HG02970 (cell line): ENCODE results near the gene ABCG1.

Experiments
- ATAC-seq: cut with Tn5 transposase; IDR thresholded peaks from one replicate; pipeline ENCODE4 v1.9.1; 2021; ENCODE audit warnings: mild to moderate bottlenecking, moderate library complexity, moderate number of reproducible peaks; ENCODE audit not compliant: unreplicated experiment, low FRiP score

Gene ABCG1

GRCh38 chr21:42230636-42231035 lies 11.7 kb downstream of the ABCG1 start:
- ATAC-seq = no peak

DNA sequence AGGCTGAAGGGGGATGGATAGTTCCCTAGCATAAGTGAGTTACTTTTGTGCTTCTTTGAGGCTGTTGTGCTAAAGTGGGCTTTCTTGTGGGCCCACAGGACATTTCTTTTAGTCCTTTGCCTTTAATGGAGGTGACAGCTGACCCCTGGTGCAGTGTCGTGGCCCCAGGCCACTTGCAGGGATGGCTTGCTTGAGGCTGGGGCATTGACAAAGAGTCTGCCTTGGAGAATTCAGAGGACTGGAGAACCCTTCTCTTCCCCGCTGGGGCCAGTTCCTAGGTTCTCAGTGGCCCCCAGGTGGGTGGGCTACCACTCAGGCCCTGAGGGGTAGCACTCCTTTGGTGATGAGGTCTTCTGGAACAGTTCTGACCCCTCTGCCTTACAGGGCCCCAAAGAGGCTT lies 12.8 kb downstream of the ABCG1 start:
- no peak for ATAC-seq

DNA sequence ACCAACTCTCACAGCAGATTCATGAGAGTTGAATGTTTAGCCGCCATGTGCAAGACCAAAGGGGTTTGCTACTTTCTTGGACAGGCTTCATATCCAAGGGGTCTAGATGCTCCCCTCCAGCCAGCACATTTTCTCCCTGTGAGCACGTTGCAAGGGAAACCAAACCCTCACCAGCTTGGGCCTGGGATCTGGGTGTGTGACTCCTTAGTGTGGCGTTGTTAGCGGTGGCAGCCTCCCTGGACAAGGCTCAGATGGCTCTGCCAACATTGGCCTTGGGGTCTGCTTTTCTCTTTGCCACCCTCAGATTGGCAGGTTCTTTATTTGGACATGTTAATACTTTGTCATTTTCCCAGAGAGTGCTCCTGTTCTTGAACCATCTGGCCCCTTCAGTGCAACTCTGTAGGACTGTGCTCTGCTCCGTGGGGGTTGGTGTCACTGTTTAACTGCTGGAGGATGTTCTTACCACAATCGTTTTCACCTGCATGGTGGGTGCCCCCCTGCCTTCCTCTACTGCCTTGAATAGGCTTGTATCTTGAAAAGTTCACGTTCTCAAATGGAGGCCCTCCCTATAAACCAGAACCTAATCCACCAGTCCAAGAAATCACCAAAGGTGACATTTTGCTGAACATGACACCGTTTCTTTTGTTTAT lies 13.4 kb downstream of the ABCG1 start:
- ATAC-seq = no peak

GRCh38 chr21:42233067-42233961 lies 14.4 kb downstream of the ABCG1 start:
- peak; percentile 32 for ATAC-seq

- ATAC-seq = no peak
Observed at GRCh38 chr21:42234041-42234440, 15.1 kb downstream of the ABCG1 start.

DNA sequence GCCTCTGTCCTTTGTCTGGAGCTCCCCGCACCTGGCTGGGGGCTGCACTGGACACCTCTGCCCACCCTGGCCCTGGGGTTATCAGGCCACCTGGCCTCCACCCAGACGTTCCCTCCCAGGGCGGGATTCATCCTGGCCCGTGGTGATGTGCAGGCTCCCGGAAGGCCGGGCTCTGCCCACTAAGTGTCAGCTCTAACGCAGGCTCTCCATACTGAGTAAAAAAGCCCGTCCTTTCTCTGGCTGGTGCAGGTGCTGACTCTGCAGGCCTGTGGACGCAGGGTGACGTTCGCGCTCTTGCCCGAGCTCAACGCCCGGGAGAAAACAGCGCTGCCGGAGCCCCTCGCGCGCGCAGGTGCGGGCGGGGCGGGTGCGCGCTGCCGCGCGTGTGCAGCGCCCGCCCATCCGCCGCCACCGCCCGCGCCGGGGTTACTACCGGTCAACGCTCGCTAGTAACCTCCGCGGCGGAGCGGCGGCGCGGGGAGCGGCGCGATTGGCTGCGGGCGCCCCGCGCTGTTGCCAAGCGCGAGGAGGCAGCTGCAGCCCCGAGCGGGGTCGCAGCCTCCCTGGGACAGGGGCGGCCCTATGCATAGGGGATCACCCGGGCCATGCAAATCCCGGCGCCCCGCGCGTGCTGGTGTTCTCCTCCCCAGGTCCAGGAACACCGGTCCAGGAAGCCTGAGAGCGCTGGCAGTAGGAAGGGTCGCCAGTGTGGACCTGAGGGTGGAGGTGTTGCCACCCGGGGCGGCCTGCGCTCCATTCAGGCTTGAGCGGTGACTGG lies 15.7 kb downstream of the ABCG1 start:
- peak; percentile 41 for ATAC-seq

GRCh38 chr21:42235593-42235992 lies 16.7 kb downstream of the ABCG1 start:
- no peak for ATAC-seq

DNA sequence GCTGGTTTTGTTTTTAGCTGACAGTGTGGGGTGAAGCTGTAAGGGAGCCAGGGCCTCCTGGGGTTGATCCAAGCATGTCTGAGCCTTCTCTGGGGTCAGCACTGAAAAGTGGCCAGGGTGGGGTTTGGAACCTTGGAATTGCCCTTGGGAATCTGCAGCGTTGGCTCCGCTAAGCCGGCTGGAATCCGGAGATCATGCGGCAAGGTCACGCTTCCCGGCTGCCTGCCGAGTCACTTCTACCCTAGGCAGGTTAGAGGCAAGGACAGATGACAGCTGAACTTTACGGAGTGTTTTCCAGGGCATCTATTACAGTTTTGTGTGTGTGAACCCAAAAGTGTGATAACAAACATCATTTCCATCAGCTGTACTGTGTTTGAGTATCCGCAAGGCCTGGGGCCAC lies 17.1 kb downstream of the ABCG1 start:
- ATAC-seq = no peak

DNA sequence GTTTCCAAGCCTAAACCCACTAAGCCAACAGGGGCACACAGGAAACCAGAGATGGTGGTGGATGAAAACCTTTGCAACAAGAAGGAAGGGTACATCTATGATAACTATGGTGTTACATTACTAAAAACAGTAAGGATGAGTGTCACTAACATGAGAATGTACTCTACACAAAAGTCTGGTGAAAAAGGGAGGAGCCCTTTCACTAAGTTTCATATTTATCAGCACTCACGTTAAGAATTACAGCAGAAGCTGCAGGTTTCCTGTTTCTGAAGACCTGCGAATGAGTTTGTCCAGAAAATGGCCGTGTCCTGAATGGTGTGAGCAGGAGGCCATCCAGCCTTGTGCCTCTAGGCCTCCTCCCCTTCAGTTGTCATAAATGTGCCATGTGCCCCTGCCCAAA lies 17.8 kb downstream of the ABCG1 start:
- ATAC-seq = no peak

- no peak for ATAC-seq
Observed at GRCh38 chr21:42237161-42237560, 18.2 kb downstream of the ABCG1 start.

- ATAC-seq = no peak
Observed at GRCh38 chr21:42237577-42237976, 18.6 kb downstream of the ABCG1 start.

- no peak for ATAC-seq
Observed at GRCh38 chr21:42238185-42238934, 19.4 kb downstream of the ABCG1 start.

DNA sequence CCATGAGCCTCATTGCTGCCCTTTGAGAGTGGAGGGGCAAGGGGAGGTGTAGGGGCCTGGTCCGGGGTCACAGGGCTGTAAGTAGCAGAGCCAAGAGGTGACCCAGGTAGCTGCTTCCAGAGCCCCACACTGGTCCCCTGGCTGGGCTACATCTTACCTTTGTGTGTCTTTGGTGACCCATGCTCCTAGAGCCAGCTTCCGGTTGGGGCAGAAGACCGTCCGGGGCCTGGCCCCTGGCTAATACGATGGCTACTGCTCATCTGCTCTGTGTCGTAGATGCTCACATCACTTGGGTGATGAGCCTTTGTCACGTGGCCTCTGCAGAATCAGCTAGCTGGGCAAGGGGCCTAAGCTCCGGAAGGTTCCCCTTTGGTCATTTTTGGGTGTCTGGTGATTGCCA lies 20.6 kb downstream of the ABCG1 start:
- ATAC-seq = no peak

GRCh38 chr21:42239973-42240372 lies 21.0 kb downstream of the ABCG1 start:
- ATAC-seq = no peak

DNA sequence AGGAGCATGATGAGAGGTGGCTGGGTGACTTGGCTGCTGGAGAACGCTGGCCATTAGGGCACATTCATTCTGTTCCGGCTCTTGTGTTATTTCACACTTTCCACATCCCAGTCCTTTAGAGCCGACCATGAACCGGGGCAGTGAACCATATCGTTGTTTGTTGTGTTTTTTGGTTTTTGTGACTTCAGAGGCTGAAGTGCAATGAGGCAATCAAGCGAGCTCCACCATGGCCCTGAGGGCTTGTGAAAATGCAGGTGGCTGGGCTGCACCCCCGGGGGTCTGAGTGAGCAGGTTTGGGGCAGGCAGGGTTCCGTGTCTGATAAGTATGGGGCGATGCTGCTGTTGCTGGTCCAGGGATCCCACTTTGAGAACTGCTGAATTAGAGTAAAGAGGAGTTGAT lies 23.7 kb downstream of the ABCG1 start:
- ATAC-seq = no peak

DNA sequence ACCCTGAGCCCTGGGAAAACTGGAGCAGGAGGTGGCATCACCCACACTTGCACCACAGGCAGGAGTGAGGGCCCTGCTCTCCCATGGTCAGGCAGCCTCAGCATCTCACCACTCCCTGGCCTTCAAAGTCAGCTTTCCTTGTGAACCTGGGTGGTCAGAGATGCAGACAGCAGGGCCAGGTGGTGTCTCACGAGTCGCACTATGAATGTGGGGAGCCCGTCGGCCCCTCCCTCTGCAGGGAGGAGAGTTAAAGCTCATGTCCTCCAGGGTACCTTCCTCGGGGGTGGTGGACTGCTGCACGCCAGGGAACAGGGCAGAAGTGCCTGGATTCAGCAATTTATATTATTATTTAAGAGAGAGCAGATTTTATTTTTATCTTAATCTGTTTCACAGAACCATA lies 24.1 kb downstream of the ABCG1 start:
- no peak for ATAC-seq

DNA sequence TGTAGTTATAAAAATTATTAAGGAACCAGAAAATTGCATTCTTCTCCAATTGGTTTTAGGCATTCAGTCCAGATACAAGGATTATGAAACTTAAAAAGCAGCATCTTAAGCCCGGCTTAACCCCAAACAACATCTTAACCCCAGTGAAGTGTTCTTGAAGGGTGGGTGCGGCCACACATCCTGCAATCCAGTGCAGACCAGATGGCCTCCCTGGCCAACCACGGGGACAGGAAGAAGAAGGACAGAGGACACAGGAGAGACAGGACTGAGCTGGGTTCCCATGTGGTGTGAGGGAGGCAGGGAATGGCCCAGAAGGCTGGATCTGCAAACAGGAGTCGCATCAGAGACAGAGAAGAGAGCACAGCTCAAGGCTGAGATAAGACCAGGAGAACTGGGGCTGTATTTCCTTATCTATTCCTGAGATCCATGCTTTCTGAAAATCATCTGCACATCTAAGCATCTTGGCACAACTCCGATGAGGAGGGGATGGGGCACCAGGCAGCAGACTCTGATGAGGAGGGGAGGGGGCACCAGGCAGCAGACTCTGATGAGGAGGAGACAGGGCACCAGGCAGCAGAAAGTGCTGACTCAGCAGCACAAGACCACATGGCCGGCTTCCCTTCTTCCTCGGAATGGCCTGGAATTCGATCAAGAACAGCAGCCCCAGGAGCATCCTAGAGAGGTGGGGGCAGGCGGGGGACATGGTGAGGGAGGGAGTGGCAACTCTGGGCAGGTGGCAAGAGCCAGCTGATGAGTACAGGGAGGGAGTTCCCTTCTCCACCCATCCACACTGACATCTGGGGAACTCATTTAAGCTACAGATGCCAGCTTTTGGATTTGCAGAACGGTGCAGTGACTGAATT lies 26.6 kb downstream of the ABCG1 start:
- no peak for ATAC-seq

DNA sequence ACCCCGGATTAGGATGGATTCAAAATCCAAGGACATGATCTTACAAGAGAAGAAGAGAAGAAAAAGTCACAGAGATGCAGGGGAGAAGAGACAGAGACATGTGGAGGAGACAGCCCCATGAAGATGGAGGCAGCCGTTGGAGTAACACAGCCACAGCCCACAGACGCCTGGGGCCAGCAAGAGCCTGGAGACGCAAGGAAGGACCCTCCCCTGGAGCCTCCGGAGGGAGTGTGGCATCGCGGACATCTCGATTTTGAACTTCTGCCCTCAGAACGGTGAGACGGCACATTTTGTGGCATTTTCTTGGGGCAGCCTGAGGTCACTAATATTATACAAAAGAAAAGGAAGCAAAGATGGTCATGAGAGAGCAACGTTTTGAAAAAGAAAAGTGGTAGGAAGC lies 28.8 kb downstream of the ABCG1 start:
- no peak for ATAC-seq

DNA sequence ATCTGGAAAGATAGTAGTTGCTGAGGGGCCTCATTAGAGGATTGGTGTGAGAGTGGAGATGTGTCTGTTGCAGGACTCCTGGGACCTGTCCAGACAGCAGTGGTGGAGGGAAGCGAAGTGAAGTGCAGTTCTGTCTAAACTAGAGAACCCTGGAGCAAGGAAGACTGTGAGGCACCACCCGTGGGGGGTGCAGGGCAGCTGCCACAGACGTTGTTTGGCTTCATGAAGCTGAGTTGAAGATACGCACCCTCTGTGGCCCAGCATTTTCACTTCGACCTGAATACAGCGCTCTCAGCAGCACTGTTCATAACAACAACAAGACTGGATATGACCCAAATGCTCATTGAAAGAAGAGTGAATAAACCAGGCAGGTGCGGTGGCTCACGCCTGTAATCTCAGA lies 29.3 kb downstream of the ABCG1 start:
- no peak for ATAC-seq
